Parathyroid adenoma (tissue), 2 donors: Measurements from ENCODE around the gene SMPD3.
A peak's percentile ranks its signal among the peaks of the same experiment; 100 is the strongest.

Experiments
- H2AFZ ChIP-seq: fragments of 300-600 bp; sonication (generic); one replicate; pipeline ENCODE4 v1.7.0; 2017; ENCODE audit warnings: antibody characterized with exemption, mild to moderate bottlenecking
- H3K27ac ChIP-seq: fragments of 300-600 bp; sonication (generic); one replicate; pipeline ENCODE4 v1.7.0; 2017
- H3K27me3 ChIP-seq: fragments of 300-600 bp; sonication (generic); one replicate; pipeline ENCODE4 v1.7.0; 2017; ENCODE audit warnings: low read length; ENCODE audit not compliant: control insufficient read depth, insufficient read depth
- H3K36me3 ChIP-seq: fragments of 300-600 bp; sonication (generic); one replicate; pipeline ENCODE4 v1.7.0; 2017; ENCODE audit warnings: low read length; ENCODE audit not compliant: control insufficient read depth, insufficient read depth
- H3K4me1 ChIP-seq: fragments of 300-600 bp; sonication (generic); one replicate; pipeline ENCODE4 v1.7.0; 2017; ENCODE audit warnings: control low read depth
- H3K4me2 ChIP-seq: fragments of 300-600 bp; sonication (generic); one replicate; pipeline ENCODE4 v1.7.0; 2017; ENCODE audit warnings: low read length
- H3K4me3 ChIP-seq: fragments of 300-600 bp; sonication (generic); one replicate; pipeline ENCODE4 v1.7.0; 2017; ENCODE audit warnings: low read depth, low read length
- H3K79me2 ChIP-seq: fragments of 300-600 bp; sonication (generic); one replicate; pipeline ENCODE4 v1.7.0; 2017; ENCODE audit warnings: control low read depth
- H3K9ac ChIP-seq: fragments of 300-600 bp; sonication (generic); one replicate; pipeline ENCODE4 v1.7.0; 2017; ENCODE audit warnings: mild to moderate bottlenecking
- H3K9me3 ChIP-seq: fragments of 300-600 bp; sonication (generic); one replicate; pipeline ENCODE4 v1.7.0; 2017; ENCODE audit warnings: low read length; ENCODE audit not compliant: control insufficient read depth
- CTCF ChIP-seq: fragments of 300-600 bp; sonication (generic); IDR thresholded peaks from one replicate; pipeline ENCODE4 v1.7.0; 2017; ENCODE audit warnings: antibody characterized with exemption, mild to moderate bottlenecking
- donor health status: primary hyperparathyroidism.

Gene SMPD3

GRCh38 chr16:68382296-68382718, 66.0 kb downstream of the SMPD3 start:
- Histone ChIP-seq H3K27ac (no peak overlapping the region), H2AFZ (no peak overlapping the region), H3K79me2 (no peaks in the 10 kb centered on the region), H3K9me3 (no peaks in the 10 kb centered on the region), H3K9ac (no peak overlapping the region), H3K4me3 (no peak overlapping the region), H3K4me1 (peaks cover 49% of the 10 kb centered on the region), H3K36me3 (no peaks in the 10 kb centered on the region), H3K4me2 (no peak overlapping the region), H3K27me3 (no peaks in the 10 kb centered on the region)
- TF ChIP-seq CTCF = no peak

GRCh38 chr16:68381363-68381724, 67.0 kb downstream of the SMPD3 start:
- Histone ChIP-seq H3K9ac (no peak overlapping the region), H3K27ac (no peak overlapping the region), H3K36me3 (no peaks in the 10 kb centered on the region), H3K9me3 (no peaks in the 10 kb centered on the region), H3K4me1 (peaks cover 49% of the 10 kb centered on the region), H3K79me2 (no peaks in the 10 kb centered on the region), H3K4me2 (no peak overlapping the region), H3K4me3 (no peak overlapping the region), H2AFZ (no peak overlapping the region), H3K27me3 (no peaks in the 10 kb centered on the region)
- TF ChIP-seq CTCF = no peak

- TF ChIP-seq CTCF = no peak
- no peaks in the 10 kb centered on the region for H3K79me2 ChIP-seq
- peaks cover 49% of the 10 kb centered on the region for H3K4me1 ChIP-seq
These were observed 67.5 kb downstream of the SMPD3 start for GRCh38 chr16:68380676-68381362.

GRCh38 chr16:68380348-68380670, 68.0 kb downstream of the SMPD3 start:
- H3K9me3 ChIP-seq = no peaks in the 10 kb centered on the region
- no peaks in the 10 kb centered on the region for H3K27me3 ChIP-seq
- no peaks in the 10 kb centered on the region for H3K36me3 ChIP-seq
- H2AFZ ChIP-seq = peak overlapping the region; percentile 79
- no peaks in the 10 kb centered on the region for H3K79me2 ChIP-seq
- peak; percentile 17 for TF ChIP-seq CTCF
- no peak overlapping the region for H3K4me3 ChIP-seq
- peaks cover 49% of the 10 kb centered on the region for H3K4me1 ChIP-seq
- H3K9ac ChIP-seq = no peak overlapping the region
- H3K4me2 ChIP-seq = no peak overlapping the region
- peak overlapping the region; percentile 76 for H3K27ac ChIP-seq

More at GRCh38 chr16:68380676-68381362, 67.5 kb downstream of the SMPD3 start:
- Histone ChIP-seq H2AFZ (peak overlapping the region; percentile 79), H3K27me3 (no peaks in the 10 kb centered on the region), H3K9me3 (no peaks in the 10 kb centered on the region), H3K4me2 (no peak overlapping the region), H3K4me3 (no peak overlapping the region), H3K27ac (peak overlapping the region; percentile 76), H3K9ac (no peak overlapping the region), H3K36me3 (no peaks in the 10 kb centered on the region)
